Rectal smooth muscle tissue (tissue), 1 donor: ENCODE results near the gene UBA1.

Experiments
- H3K27ac ChIP-seq: one replicate; pipeline ENCODE4 v1.7.0; 2013; ENCODE audit warnings: low read depth, low read length, inconsistent platforms
- H3K27me3 ChIP-seq: one replicate; pipeline ENCODE4 v1.7.0; 2013; ENCODE audit warnings: low read length; ENCODE audit not compliant: control insufficient read depth, insufficient read depth
- H3K36me3 ChIP-seq: one replicate; pipeline ENCODE4 v1.7.0; 2013; ENCODE audit warnings: low read length; ENCODE audit not compliant: control insufficient read depth, insufficient read depth
- H3K4me1 ChIP-seq: one replicate; pipeline ENCODE4 v1.7.0; 2013; ENCODE audit warnings: low read length; ENCODE audit not compliant: control insufficient read depth, insufficient read depth
- H3K4me3 ChIP-seq: one replicate; pipeline ENCODE4 v1.7.0; 2013; ENCODE audit warnings: low read length
- H3K9ac ChIP-seq: one replicate; pipeline ENCODE4 v1.7.0; 2013; ENCODE audit warnings: low read length

UBA1 gene

DNA sequence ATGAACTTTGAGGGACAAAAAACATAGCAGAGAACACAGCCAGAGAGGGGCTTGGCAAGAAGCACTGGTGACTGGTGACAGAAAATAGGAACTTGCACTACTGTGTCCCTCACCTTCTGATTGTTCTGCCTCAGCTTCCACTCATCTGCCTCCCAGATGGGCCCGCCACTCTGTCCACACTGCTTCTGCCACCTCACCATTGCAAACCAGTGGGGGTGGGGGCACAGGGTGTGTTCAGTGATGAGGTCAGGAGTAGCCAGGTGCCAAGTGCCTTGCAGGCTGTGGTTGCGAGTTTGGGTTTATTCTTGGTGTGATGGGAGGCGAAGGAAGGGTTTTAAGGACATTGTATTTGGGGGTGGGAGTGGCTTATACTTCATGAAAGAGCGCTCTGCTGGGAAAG, 9.1 kb upstream of the UBA1 start:
- H3K4me1 ChIP-seq, result no peaks in the 10 kb centered on the region
- no peak overlapping the region for H3K27ac ChIP-seq
- peaks cover 5% of the 10 kb centered on the region for H3K36me3 ChIP-seq
- no peak overlapping the region for H3K4me3 ChIP-seq
- peaks cover 8% of the 10 kb centered on the region for H3K27me3 ChIP-seq
- no peak overlapping the region for H3K9ac ChIP-seq

- Histone ChIP-seq H3K4me1 (no peaks in the 10 kb centered on the region), H3K36me3 (peaks cover 5% of the 10 kb centered on the region), H3K27me3 (peaks cover 8% of the 10 kb centered on the region), H3K9ac (no peak overlapping the region), H3K27ac (no peak overlapping the region), H3K4me3 (no peak overlapping the region)
These were observed 8.4 kb upstream of the UBA1 start for GRCh38 chrX:47185241-47185640.

DNA sequence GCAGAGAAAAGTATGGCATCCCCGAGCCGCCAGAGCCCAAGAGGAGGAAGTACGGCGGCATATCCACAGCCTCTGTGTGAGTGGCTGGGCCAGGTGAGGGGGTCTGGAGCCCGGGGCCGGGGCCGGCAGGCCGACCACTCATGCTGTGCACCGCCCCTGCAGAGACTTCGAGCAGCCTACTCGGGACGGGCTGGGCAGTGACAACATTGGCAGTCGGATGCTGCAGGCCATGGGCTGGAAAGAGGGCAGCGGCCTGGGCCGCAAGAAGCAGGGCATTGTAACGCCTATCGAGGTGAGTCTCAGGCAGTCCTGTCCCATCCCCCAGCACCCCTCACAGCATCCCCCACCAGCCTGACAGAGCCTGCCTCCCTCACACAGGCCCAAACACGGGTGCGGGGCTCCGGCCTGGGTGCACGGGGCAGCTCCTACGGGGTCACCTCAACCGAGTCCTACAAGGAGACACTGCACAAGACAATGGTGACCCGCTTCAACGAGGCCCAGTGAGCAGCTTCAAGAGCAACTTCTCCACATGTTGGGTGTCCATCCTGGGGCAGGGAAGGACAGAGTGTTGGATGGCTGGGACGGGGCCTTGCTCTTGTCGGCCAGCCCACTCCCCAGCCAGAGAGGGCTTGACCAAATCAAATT, 7.4 kb upstream of the UBA1 start:
- Histone ChIP-seq H3K9ac (no peak overlapping the region), H3K4me3 (no peak overlapping the region), H3K4me1 (no peaks in the 10 kb centered on the region), H3K36me3 (peaks cover 2% of the 10 kb centered on the region), H3K27ac (no peak overlapping the region), H3K27me3 (peaks cover 8% of the 10 kb centered on the region)

- Histone ChIP-seq H3K27ac (no peak overlapping the region), H3K4me3 (no peak overlapping the region)
These were observed 6.4 kb upstream of the UBA1 start for GRCh38 chrX:47187106-47187677.

DNA sequence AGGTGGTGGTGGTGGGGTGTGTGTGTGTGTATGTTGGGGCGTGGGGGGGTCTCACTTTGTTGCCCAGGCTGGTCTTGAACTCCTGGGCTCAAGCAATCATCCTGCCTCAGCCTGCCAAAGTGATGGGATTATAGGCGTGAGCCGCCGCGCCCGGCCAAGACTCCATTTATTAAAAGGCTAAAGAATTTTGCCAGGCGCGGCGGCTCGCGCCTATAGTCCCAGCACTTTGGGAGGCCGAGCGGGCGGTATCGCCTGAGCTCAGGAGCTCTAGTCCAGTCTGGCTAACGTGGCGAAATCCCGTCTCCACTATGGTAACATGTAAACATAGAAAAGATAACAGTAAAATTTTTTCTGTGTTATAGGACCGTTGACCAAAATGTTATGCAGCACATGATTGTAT, 3.7 kb upstream of the UBA1 start:
- peaks cover 2% of the 10 kb centered on the region for H3K27me3 ChIP-seq
- H3K9ac ChIP-seq, result no peak overlapping the region
- peaks cover 3% of the 10 kb centered on the region for H3K4me1 ChIP-seq
- no peak overlapping the region for H3K4me3 ChIP-seq
- H3K27ac ChIP-seq, result no peak overlapping the region
- no peaks in the 10 kb centered on the region for H3K36me3 ChIP-seq

More at GRCh38 chrX:47187106-47187677, 6.4 kb upstream of the UBA1 start:
- no peaks in the 10 kb centered on the region for H3K4me1 ChIP-seq
- peaks cover 5% of the 10 kb centered on the region for H3K27me3 ChIP-seq
- no peak overlapping the region for H3K9ac ChIP-seq
- peaks cover 2% of the 10 kb centered on the region for H3K36me3 ChIP-seq

GRCh38 chrX:47190445-47191269, 3.0 kb upstream of the UBA1 start:
- no peaks in the 10 kb centered on the region for H3K36me3 ChIP-seq
- no peak overlapping the region for H3K9ac ChIP-seq
- no peak overlapping the region for H3K27ac ChIP-seq
- H3K4me3 ChIP-seq, result peak overlapping the region; percentile 65
- H3K4me1 ChIP-seq, result peaks cover 3% of the 10 kb centered on the region
- H3K27me3 ChIP-seq, result peaks cover 2% of the 10 kb centered on the region

DNA sequence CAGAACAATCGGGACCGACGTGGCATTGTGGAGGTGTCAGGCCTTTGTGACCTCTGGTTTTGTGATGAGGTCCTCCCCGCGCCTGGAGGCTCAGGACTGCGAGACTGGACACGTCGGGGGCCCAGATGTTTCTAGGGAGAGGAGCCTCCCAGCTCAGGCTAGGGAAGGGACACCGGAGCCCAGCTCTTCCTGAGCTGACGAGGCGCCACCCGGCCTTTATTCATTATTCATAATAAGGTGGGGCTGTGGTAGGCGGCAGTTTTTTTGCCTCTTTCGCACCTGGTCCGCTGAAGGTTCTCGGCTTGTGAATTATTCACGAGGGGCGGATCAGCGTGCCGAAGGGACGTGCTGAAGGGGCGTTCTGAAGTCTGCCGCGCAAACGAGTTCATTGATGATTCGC, 2.3 kb upstream of the UBA1 start:
- Histone ChIP-seq H3K27ac (no peak overlapping the region), H3K27me3 (peaks cover 2% of the 10 kb centered on the region), H3K4me3 (peak overlapping the region; percentile 65), H3K9ac (no peak overlapping the region), H3K36me3 (no peaks in the 10 kb centered on the region), H3K4me1 (peaks cover 8% of the 10 kb centered on the region)

GRCh38 chrX:47191806-47192401, 1.7 kb upstream of the UBA1 start:
- H3K27me3 ChIP-seq, result peaks cover 2% of the 10 kb centered on the region
- H3K27ac ChIP-seq, result no peak overlapping the region
- no peak overlapping the region for H3K9ac ChIP-seq
- H3K36me3 ChIP-seq, result peaks cover under 1% of the 10 kb centered on the region
- peaks cover 14% of the 10 kb centered on the region for H3K4me1 ChIP-seq
- H3K4me3 ChIP-seq, result peak overlapping the region; percentile 65

GRCh38 chrX:47194194-47194787, 662 bp downstream of the UBA1 start:
- H3K27ac ChIP-seq, result peak overlapping the region; percentile 96
- peak overlapping the region; percentile 74 for H3K4me3 ChIP-seq
- no peaks in the 10 kb centered on the region for H3K27me3 ChIP-seq
- peak overlapping the region; percentile 81 for H3K9ac ChIP-seq
- H3K4me1 ChIP-seq, result peaks cover 17% of the 10 kb centered on the region
- peaks cover 19% of the 10 kb centered on the region for H3K36me3 ChIP-seq

DNA sequence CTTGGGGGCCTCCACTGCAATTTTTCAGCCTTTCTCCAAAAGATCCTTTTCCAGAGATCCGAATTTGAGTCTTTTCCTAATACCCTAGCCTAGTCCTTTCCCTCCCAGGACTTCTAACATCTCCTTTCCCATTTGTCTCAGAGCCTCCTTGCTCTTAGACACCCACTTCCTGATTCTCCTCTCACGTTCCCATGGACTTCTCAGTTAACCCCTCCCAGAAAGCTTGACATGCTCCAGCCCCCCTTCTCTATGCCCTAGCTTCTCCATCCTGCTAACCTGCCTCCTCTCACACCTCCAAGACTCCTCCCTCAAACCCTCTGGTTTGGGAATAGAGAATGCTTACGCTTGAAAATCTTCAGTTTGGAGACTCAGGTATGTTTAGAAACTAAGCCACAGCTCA, 2.5 kb downstream of the UBA1 start:
- Histone ChIP-seq H3K27me3 (no peaks in the 10 kb centered on the region), H3K4me1 (peaks cover 17% of the 10 kb centered on the region), H3K9ac (no peak overlapping the region), H3K36me3 (peaks cover 33% of the 10 kb centered on the region), H3K27ac (no peak overlapping the region), H3K4me3 (no peak overlapping the region)

DNA sequence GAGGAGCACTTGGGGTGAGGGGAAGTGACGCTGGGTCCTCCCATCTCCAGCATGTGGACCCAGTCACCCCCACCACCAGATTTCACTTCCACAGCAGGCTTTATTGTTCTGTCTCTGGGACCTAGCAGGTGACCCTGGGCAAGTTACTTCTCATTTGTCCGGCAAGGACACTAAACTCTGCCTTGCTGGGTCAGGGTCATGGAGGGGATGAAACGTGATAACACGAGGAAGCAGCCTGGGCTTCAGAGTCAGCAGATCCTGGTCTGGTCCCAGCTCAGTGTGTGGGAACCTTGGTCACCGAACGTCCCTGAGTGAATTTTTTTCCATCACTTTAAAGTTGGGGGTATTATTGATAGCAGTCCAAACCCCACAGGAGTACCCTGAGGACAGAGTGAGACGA, 3.9 kb downstream of the UBA1 start:
- no peak overlapping the region for H3K9ac ChIP-seq
- no peak overlapping the region for H3K27ac ChIP-seq
- H3K27me3 ChIP-seq, result no peaks in the 10 kb centered on the region
- H3K36me3 ChIP-seq, result peaks cover 47% of the 10 kb centered on the region
- peaks cover 17% of the 10 kb centered on the region for H3K4me1 ChIP-seq
- no peak overlapping the region for H3K4me3 ChIP-seq

- no peak overlapping the region for H3K9ac ChIP-seq
- H3K27ac ChIP-seq, result no peak overlapping the region
- no peak overlapping the region for H3K4me3 ChIP-seq
- H3K4me1 ChIP-seq, result peaks cover 17% of the 10 kb centered on the region
- H3K36me3 ChIP-seq, result peaks cover 53% of the 10 kb centered on the region
- H3K27me3 ChIP-seq, result no peaks in the 10 kb centered on the region
These were observed 4.5 kb downstream of the UBA1 start for GRCh38 chrX:47198026-47198686.
